HepG2 (cell line): ENCODE data around the gene NALCN. TPM values are rescaled to one million over a fixed set of nuclear protein-coding genes. Genes with fewer than 3 reads are reported as not detected.

Experiments used
- ATAC-seq: fragments of 200-7000 bp; cut with Tn5 transposase; 3 replicates; pipeline ENCODE4 v1.9.1; 2020; ENCODE audit warnings: mild to moderate bottlenecking, moderate library complexity
- BruUV-seq: library from RNA; stranded (reverse); fragments of 400-500 nt; replicated peaks from 2 replicates; lab custom pipeline; 2021; lab: Mats Ljungman, UMichigan
- CTCF ChIA-PET: fragments of 300-600 bp; formaldehyde crosslinking; extraction: SDS; loops from one replicate; lab custom pipeline; 2021; ENCODE audit warnings: low total read pairs, inconsistent platforms, low intra/inter-chr PET ratio; lab: Yijun Ruan, JAX
- POLR2A ChIA-PET: fragments of 350-600 bp; sonication (Branson Sonifier 250); formaldehyde crosslinking; loops from one replicate; lab custom pipeline; 2020; ENCODE audit warnings: antibody characterized with exemption, inconsistent platforms; lab: Yijun Ruan, JAX
- DNase-seq: peaks from one replicate; pipeline ENCODE4 v3.0.0-alpha.2; 2015; ENCODE audit warnings: low spot score
- FAIRE-seq: peaks from 3 replicates; lab custom pipeline; 2011; peaks lifted over from hg19 to GRCh38; lab: Jason Lieb, UNC
- H2AFZ ChIP-seq: one replicate; pipeline ENCODE4 v1.6.1; 2011; ENCODE audit warnings: low read length, inconsistent platforms
- H3K27ac ChIP-seq: fragments of 300-600 bp; 3 replicates; pipeline ENCODE4 v1.8.0; 2011; ENCODE audit warnings: mixed run types, mild to moderate bottlenecking, mixed read lengths, low read length, inconsistent platforms; ENCODE audit not compliant: insufficient read depth; ENCODE audit errors: extremely low read length
- H3K27me3 ChIP-seq, 2 experiments: fragments of 200-600 bp in 1 of 2; 2 replicates in 1 of 2; 3 replicates in 1 of 2; pipeline versions ENCODE4 v1.6.0 to v1.8.0; 2011; ENCODE audit warnings: low read length in 2 of 2, mild to moderate bottlenecking in 2 of 2, moderate library complexity in 2 of 2, inconsistent platforms in 1 of 2; ENCODE audit not compliant: insufficient read depth in 2 of 2, control insufficient read depth in 1 of 2
- H3K36me3 ChIP-seq, 2 experiments: fragments of 200-600 bp in 1 of 2; replicated peaks in 1 of 2; 2 replicates in 1 of 2; 3 replicates in 1 of 2; pipeline versions ENCODE4 v1.5.1 to v1.8.0; 2011; ENCODE audit warnings: low read length in 2 of 2, inconsistent platforms in 1 of 2; ENCODE audit not compliant: insufficient read depth in 2 of 2, control insufficient read depth in 1 of 2
- H3K4me1 ChIP-seq: 2 replicates; pipeline ENCODE4 v1.5.1; 2012; ENCODE audit warnings: low read length, inconsistent platforms; ENCODE audit not compliant: insufficient read depth
- H3K4me2 ChIP-seq: 2 replicates; pipeline ENCODE4 v1.6.0; 2011; ENCODE audit warnings: low read depth, low read length, inconsistent platforms
- H3K4me3 ChIP-seq, 3 experiments: fragments of 200-600 bp in 1 of 3; sonication (generic), shearing (Covaris generic) in 1 of 3; replicated peaks in 1 of 3; 2 replicates each; pipeline ENCODE4 v1.5.1; 2011 to 2016; ENCODE audit warnings: low read length in 3 of 3, inconsistent platforms in 2 of 3, low read depth in 2 of 3, mild to moderate bottlenecking in 2 of 3, control low read depth in 1 of 3, mixed read lengths in 1 of 3; ENCODE audit not compliant: insufficient read depth in 1 of 3
- H3K79me2 ChIP-seq: one replicate; pipeline ENCODE4 v1.6.1; 2011; ENCODE audit warnings: low read length, inconsistent platforms; ENCODE audit not compliant: insufficient read depth
- H3K9ac ChIP-seq: 2 replicates; pipeline ENCODE4 v1.6.0; 2011; ENCODE audit warnings: mild to moderate bottlenecking, low read depth, low read length, inconsistent platforms; ENCODE audit not compliant: insufficient read depth
- H3K9me3 ChIP-seq: 2 replicates; pipeline ENCODE4 v1.5.1; 2012; ENCODE audit warnings: mild to moderate bottlenecking, low read length
- H4K20me1 ChIP-seq: 2 replicates; pipeline ENCODE4 v1.6.0; 2011; ENCODE audit warnings: inconsistent platforms, mild to moderate bottlenecking, low read length, moderate library complexity; ENCODE audit not compliant: insufficient read depth
- FOXK1 ChIP-seq: sonication (generic); formaldehyde crosslinking; IDR thresholded peaks from 2 replicates; pipeline ENCODE4 v1.4.0; 2020; ENCODE audit warnings: low read depth, missing genetic modification reagents, borderline replicate concordance
- JDP2 ChIP-seq: sonication (generic); formaldehyde crosslinking; IDR thresholded peaks from 2 replicates; pipeline ENCODE4 v1.8.1; 2022; ENCODE audit warnings: missing genetic modification reagents, borderline replicate concordance
- MXD4 ChIP-seq: IDR thresholded peaks from 2 replicates; pipeline ENCODE4 v1.6.1; 2016; ENCODE audit warnings: mild to moderate bottlenecking, missing biosample characterization, missing genetic modification reagents
- PRDM4 ChIP-seq: sonication (generic); formaldehyde crosslinking; IDR thresholded peaks from 2 replicates; pipeline ENCODE4 v1.9.0; 2021; ENCODE audit warnings: missing genetic modification reagents, borderline replicate concordance
- SIN3B ChIP-seq: fragments of 150-350 bp; IDR thresholded peaks from 2 replicates; pipeline ENCODE4 v1.6.1; 2014; ENCODE audit warnings: low read length
- SYNCRIP ChIP-seq: fragments of 200-400 bp; formaldehyde crosslinking; IDR thresholded peaks from 2 replicates; pipeline ENCODE4 v1.6.1; 2018; ENCODE audit warnings: mild to moderate bottlenecking, low read depth, low read length; ENCODE audit not compliant: insufficient read depth
- ZNF256 ChIP-seq: sonication (generic); formaldehyde crosslinking; conservative IDR thresholded peaks from 2 replicates; pipeline ENCODE4 v1.4.0; 2020; ENCODE audit warnings: missing genetic modification reagents
- ZNF30 ChIP-seq: sonication (generic); formaldehyde crosslinking; IDR thresholded peaks from 2 replicates; pipeline ENCODE4 v1.5.0; 2020; ENCODE audit warnings: mild to moderate bottlenecking, missing genetic modification reagents
- ZNF614 ChIP-seq: IDR thresholded peaks from 2 replicates; pipeline ENCODE4 v1.6.1; 2018; ENCODE audit warnings: missing biosample characterization, missing genetic modification reagents, inconsistent platforms, borderline replicate concordance
- ZNF7 ChIP-seq: IDR thresholded peaks from 2 replicates; pipeline ENCODE4 v1.6.1; 2016; ENCODE audit warnings: missing biosample characterization, missing genetic modification reagents
- WGBS: methylation state at CpG from one replicate; pipeline ENCODE4 v1.1.6; 2017; ENCODE audit warnings: low lambda C conversion rate; 5-methylcytosine and 5-hydroxymethylcytosine counted together
- in situ Hi-C: cut with HindIII; loops from 2 replicates; pipeline ENCODE4 v1.10.0; 2017; ENCODE audit warnings: low pct_unique_long_range_greater_than_20kb; ENCODE audit not compliant: extremely low pct_ligation_motif_present
- intact Hi-C: fragments of 100-400 bp; cut with micrococcal nuclease; formaldehyde crosslinking; loops from one replicate; pipeline ENCODE4 v1.10.0; 2022; ENCODE audit not compliant: unreplicated experiment
- polyA plus RNA-seq, 8 experiments: library from polyadenylated mRNA; depleted of rRNA in 3 of 8; stranded (reverse) in 7 of 8; unstranded in 1 of 8; fragments of >200 nt; fragmentation: Illumina TruSeq in 4 of 8; extraction: Trizol in 4 of 8; gene quantifications; 2 replicates each; pipeline versions ENCODE4 v1.2.1 to v1.2.3, GENCODE V29; 2011 to 2016; ENCODE audit warnings: low read depth in 4 of 8, missing spikeins in 1 of 8, mixed read lengths in 1 of 8; ENCODE audit not compliant: insufficient read depth in 1 of 8
- total RNA-seq, 5 experiments: library from RNA; depleted of rRNA; stranded (reverse); fragments of >200 nt; fragmentation: Illumina TruSeq; extraction: Trizol; gene quantifications; 2 replicates each; pipeline ENCODE4 v1.2.3, GENCODE V29; 2016; ENCODE audit warnings: low read depth in 1 of 5
- TF ChIP-seq, protein P1 (sequence below): sonication (generic); formaldehyde crosslinking; IDR thresholded peaks from 2 replicates; pipeline ENCODE4 v1.4.0; 2020; ENCODE audit warnings: mild to moderate bottlenecking, missing genetic modification reagents
- TF ChIP-seq, protein P2 (sequence below): sonication (generic); formaldehyde crosslinking; IDR thresholded peaks from 2 replicates; pipeline ENCODE4 v1.5.0; 2020; ENCODE audit warnings: mild to moderate bottlenecking, missing genetic modification reagents

The NALCN gene
- total and polyA plus RNA-seq, 2 of the 13 experiments (the other 11 are each of a cell fraction or from before 2014, with no cell fraction given): not detected

GRCh38 chr13:101346942-101347728 is 69.2 kb downstream of the NALCN start:
- Histone ChIP-seq H3K27me3 (no peaks in the 10 kb centered on the region), H3K27ac (no peak overlapping the region), H4K20me1 (no peaks in the 10 kb centered on the region), H3K36me3 (no peaks in the 10 kb centered on the region), H3K79me2 (no peaks in the 10 kb centered on the region), H3K9ac (no peak overlapping the region), H3K9me3 (no peaks in the 10 kb centered on the region)
- ATAC-seq: no peak
- DNase-seq: no peak
- ChIA-PET POLR2A (no interaction called here), CTCF (no interaction called here)
- BruUV-seq: no TSS peak
- WGBS: 4% methylated on average over 5 of the region's 5 CpGs
- in situ Hi-C loops (no loop called here), intact Hi-C loops (no loop called here)
- no peak for FAIRE-seq
- no peak for TF ChIP-seq MXD4 (CRISPR knock-in tag)
- TF ChIP-seq ZNF256 (CRISPR knock-in tag): no peak
- TF ChIP-seq SYNCRIP: no peak
- no peak for TF ChIP-seq SIN3B
- TF ChIP-seq JDP2: no peak
- no peak for TF ChIP-seq PRDM4 (CRISPR knock-in tag)
- no peak for TF ChIP-seq FOXK1
- no peak for TF ChIP-seq ZNF7 (CRISPR knock-in tag)
- TF ChIP-seq, protein P1, sequence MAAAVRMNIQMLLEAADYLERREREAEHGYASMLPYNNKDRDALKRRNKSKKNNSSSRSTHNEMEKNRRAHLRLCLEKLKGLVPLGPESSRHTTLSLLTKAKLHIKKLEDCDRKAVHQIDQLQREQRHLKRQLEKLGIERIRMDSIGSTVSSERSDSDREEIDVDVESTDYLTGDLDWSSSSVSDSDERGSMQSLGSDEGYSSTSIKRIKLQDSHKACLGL (CRISPR knock-in tag): no peak
- TF ChIP-seq ZNF614 (CRISPR knock-in tag): no peak
- TF ChIP-seq, protein P2, sequence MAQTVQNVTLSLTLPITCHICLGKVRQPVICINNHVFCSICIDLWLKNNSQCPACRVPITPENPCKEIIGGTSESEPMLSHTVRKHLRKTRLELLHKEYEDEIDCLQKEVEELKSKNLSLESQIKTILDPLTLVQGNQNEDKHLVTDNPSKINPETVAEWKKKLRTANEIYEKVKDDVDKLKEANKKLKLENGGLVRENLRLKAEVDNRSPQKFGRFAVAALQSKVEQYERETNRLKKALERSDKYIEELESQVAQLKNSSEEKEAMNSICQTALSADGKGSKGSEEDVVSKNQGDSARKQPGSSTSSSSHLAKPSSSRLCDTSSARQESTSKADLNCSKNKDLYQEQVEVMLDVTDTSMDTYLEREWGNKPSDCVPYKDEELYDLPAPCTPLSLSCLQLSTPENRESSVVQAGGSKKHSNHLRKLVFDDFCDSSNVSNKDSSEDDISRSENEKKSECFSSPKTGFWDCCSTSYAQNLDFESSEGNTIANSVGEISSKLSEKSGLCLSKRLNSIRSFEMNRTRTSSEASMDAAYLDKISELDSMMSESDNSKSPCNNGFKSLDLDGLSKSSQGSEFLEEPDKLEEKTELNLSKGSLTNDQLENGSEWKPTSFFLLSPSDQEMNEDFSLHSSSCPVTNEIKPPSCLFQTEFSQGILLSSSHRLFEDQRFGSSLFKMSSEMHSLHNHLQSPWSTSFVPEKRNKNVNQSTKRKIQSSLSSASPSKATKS (CRISPR knock-in tag): no peak
- TF ChIP-seq ZNF30 (CRISPR knock-in tag): no peak
- TF ChIP-seq, all 625 proteins: peak for 0
- no peak overlapping the region for H3K4me2 ChIP-seq
- H2AFZ ChIP-seq: no peak overlapping the region
- no peaks in the 10 kb centered on the region for H3K4me1 ChIP-seq
- no peak overlapping the region for H3K4me3 ChIP-seq
